ENCODE measurements around the gene TRAIP. TPM values are rescaled to one million over a fixed set of nuclear protein-coding genes. Genes with fewer than 3 reads are reported as not detected.
"Not testable (repeated sequence)": the region's sequence is repeated elsewhere in the genome, so short reads cannot be mapped to it uniquely, and the experiment has no call there.

Gene TRAIP
- total RNA-seq, 2 experiments from 2014 or later = 23.2 to 25.1 TPM

GRCh38 chr3:49839193-49839809 is 17.1 kb downstream of the TRAIP start:
- peak; percentile 78 for TF ChIP-seq CTCF (IDR thresholded peaks at IDR 0.05)
- Mint-ChIP-seq H3K36me3 (ENCODE audit: low read depth) (peaks cover 18% of the 10 kb centered on the region), H3K27ac (no peak overlapping the region), H3K4me3 (no peak overlapping the region), H3K4me1 (ENCODE audit: low read depth) (peaks cover 1% of the 10 kb centered on the region), H3K27me3 (no peaks in the 10 kb centered on the region), H3K9me3 (no peaks in the 10 kb centered on the region)
- POLR2A ChIA-PET = interaction anchor here (1.1 to 3.9 kb wide), 5 partner anchors 26 to 118 kb away, joined by 3 to 37 read pairs (median 4); partner anchors contain the start of genes INKA1 and UBA7
- DNase-seq (peak; percentile 90), ATAC-seq (peak; percentile 93)
- CTCF ChIA-PET = interaction anchor here (0.6 to 22.5 kb wide), 49 partner anchors 9 to 388 kb away, joined by 3 to 412 read pairs (median 4); partner anchors contain the start of genes AMIGO3, CAMKV, CDHR4 and INKA1
- intact Hi-C loops (cut with micrococcal nuclease) = loop anchor here (2.0 kb wide), 1 partner anchor 36 kb away; the partner anchor contains the start of gene INKA1

GRCh38 chr3:49831341-49831740 is 25.0 kb downstream of the TRAIP start:
- Mint-ChIP-seq H3K4me1 (ENCODE audit: low read depth) (no peaks in the 10 kb centered on the region), H3K36me3 (ENCODE audit: low read depth) (peaks cover 20% of the 10 kb centered on the region), H3K27ac (no peak overlapping the region), H3K9me3 (no peaks in the 10 kb centered on the region), H3K27me3 (no peaks in the 10 kb centered on the region), H3K4me3 (no peak overlapping the region)
- no peak for TF ChIP-seq CTCF (IDR thresholded peaks at IDR 0.05)
- ATAC-seq = no peak
- CTCF ChIA-PET = interaction anchor here (5.8 to 22.5 kb wide), 2 partner anchors 8 to 23 kb away, joined by 37 to 412 read pairs; partner anchors contain the start of genes CDHR4, INKA1 and UBA7
- no peak for DNase-seq
- POLR2A ChIA-PET = interaction anchor here (1.1 kb wide), 2 partner anchors 14 to 26 kb away, joined by 3 to 4 read pairs; no protein-coding TSS in a partner anchor
- intact Hi-C loops (cut with micrococcal nuclease) = no loop called here

- Mint-ChIP-seq H3K36me3 (ENCODE audit: low read depth) (peaks cover 4% of the 10 kb centered on the region), H3K27ac (no peak overlapping the region), H3K4me3 (no peak overlapping the region), H3K9me3 (no peaks in the 10 kb centered on the region), H3K4me1 (ENCODE audit: low read depth) (no peaks in the 10 kb centered on the region), H3K27me3 (no peaks in the 10 kb centered on the region)
- intact Hi-C loops (cut with micrococcal nuclease) = no loop called here
- no peak for TF ChIP-seq CTCF (IDR thresholded peaks at IDR 0.05)
- ChIA-PET CTCF (interaction anchor here (5.8 kb wide), 1 partner anchor 13 kb away, joined by 37 read pairs; no protein-coding TSS in a partner anchor), POLR2A (no interaction called here)
- no peak for ATAC-seq
- no peak for DNase-seq
Observed at GRCh38 chr3:49826016-49826415, 30.3 kb downstream of the TRAIP start.

GRCh38 chr3:49823131-49823530 is 33.2 kb downstream of the TRAIP start:
- POLR2A ChIA-PET = interaction anchor here (0.7 to 1.3 kb wide), 2 partner anchors 18 to 628 kb away, joined by 3 to 4 read pairs; no protein-coding TSS in a partner anchor
- ATAC-seq; intact Hi-C loops (cut with micrococcal nuclease); H3K9me3 Mint-ChIP-seq; H3K27me3 Mint-ChIP-seq; DNase-seq; H3K36me3 Mint-ChIP-seq (ENCODE audit: low read depth); H3K4me3 Mint-ChIP-seq; H3K27ac Mint-ChIP-seq; H3K4me1 Mint-ChIP-seq (ENCODE audit: low read depth): not testable (repeated sequence)
- CTCF ChIA-PET = interaction anchor here (0.6 kb wide), 1 partner anchor 39 kb away, joined by 3 read pairs; no protein-coding TSS in a partner anchor

- Mint-ChIP-seq H3K36me3 (ENCODE audit: low read depth) (peaks cover 9% of the 10 kb centered on the region), H3K4me3 (peak within 1 kb of the TSS; percentile 92), H3K27ac (peak within 1 kb of the TSS; percentile 96), H3K4me1 (ENCODE audit: low read depth) (peaks cover 28% of the 10 kb centered on the region), H3K9me3 (no peaks in the 10 kb centered on the region), H3K27me3 (no peaks in the 10 kb centered on the region)
- no peak for TF ChIP-seq CTCF (IDR thresholded peaks at IDR 0.05)
- CTCF ChIA-PET = interaction anchor here (0.5 to 20.5 kb wide), 3 partner anchors 11 to 121 kb away, joined by 3 to 412 read pairs (median 34); partner anchors contain the start of gene INKA1
- ATAC-seq (peak; percentile 87), DNase-seq (peak; percentile 51)
- intact Hi-C loops (cut with micrococcal nuclease) = no loop called here
- POLR2A ChIA-PET = interaction anchor here (0.9 to 2.8 kb wide), 5 partner anchors 8 to 127 kb away, joined by 3 to 17 read pairs (median 4); partner anchors contain the start of gene INKA1
Observed at GRCh38 chr3:49813497-49814174, 42.7 kb downstream of the TRAIP start, which contains the start of gene UBA7. UBA7 (minus strand) TSS chr3:49813953; CDS start chr3:49813787, 166 bp downstream.
